Gastrocnemius medialis (tissue), 4 donors: Measurements from ENCODE around the gene ACTBL2. TPM values are rescaled to one million over a fixed set of nuclear protein-coding genes. Genes with fewer than 3 reads are reported as not detected.
A peak's percentile ranks its signal among the peaks of the same experiment; 100 is the strongest.

ENCODE experiments used
- ATAC-seq, 2 donors: fragments of 150-250 bp; one replicate each; pipeline ENCODE4 v1.9.1; 2016
- DNase-seq, 2 donors: peaks; one replicate each; pipeline ENCODE4 v3.0.0-alpha.2; 2019
- H3K27ac ChIP-seq, 4 donors: fragments of 200-600 bp; sonication (generic); 1 replicate in 1 of 4; 2 replicates in 3 of 4; pipeline ENCODE4 v1.5.1; 2016 to 2018; ENCODE audit warnings: mild to moderate bottlenecking in 2 of 4, moderate library complexity in 1 of 4
- H3K27me3 ChIP-seq, 3 donors: fragments of 200-600 bp; sonication (generic) in 2 of 3; 1 replicate in 1 of 3; 2 replicates in 2 of 3; pipeline versions ENCODE4 v1.5.1 to v1.6.0; 2016 to 2019; ENCODE audit warnings: mild to moderate bottlenecking in 1 of 3, moderate library complexity in 1 of 3
- H3K36me3 ChIP-seq, 2 donors: fragments of 200-600 bp; sonication (generic) in 1 of 2; one replicate each; pipeline ENCODE4 v1.5.1; 2017 to 2018
- H3K4me1 ChIP-seq, 2 donors: fragments of 200-600 bp; sonication (generic) in 1 of 2; one replicate each; pipeline ENCODE4 v1.5.1; 2016 to 2017; ENCODE audit warnings: mild to moderate bottlenecking in 2 of 2
- H3K4me3 ChIP-seq, 4 donors: fragments of 200-600 bp; sonication (generic) in 3 of 4; 1 replicate in 1 of 4; 2 replicates in 3 of 4; pipeline ENCODE4 v1.5.1; 2016 to 2019; ENCODE audit warnings: mild to moderate bottlenecking in 2 of 4
- H3K9me3 ChIP-seq, 3 donors: fragments of 200-600 bp; sonication (generic) in 2 of 3; 1 replicate in 1 of 3; 2 replicates in 2 of 3; pipeline ENCODE4 v1.5.1; 2016 to 2019
- POLR2A ChIP-seq, 2 donors: fragments of 450-650 bp; IDR thresholded peaks; one replicate each; pipeline ENCODE4 v1.6.1; 2017; ENCODE audit warnings: antibody characterized with exemption in 2 of 2, mild to moderate bottlenecking in 2 of 2, moderate library complexity in 2 of 2
- in situ Hi-C, 4 donors: fragments of 200-750 bp; cut with MboI; loops; one replicate each; pipeline versions ENCODE4 v1.15.0 to v1.8.0; 2017; ENCODE audit warnings: low sequenced_read_pairs in 4 of 4
- intact Hi-C: fragments of 100-400 bp; cut with DNase I; formaldehyde crosslinking; loops from one replicate; pipeline ENCODE4 v1.15.1; 2023; ENCODE audit warnings: low total_unique reads
- total RNA-seq, 4 donors: library from RNA; depleted of rRNA; stranded (reverse); fragments of >200 nt; gene quantifications; one replicate each; pipeline versions ENCODE4 v1.1.0 to v1.2.3, GENCODE V29; 2016
- TF ChIP-seq, protein P1 (sequence below), 5 experiments: fragments of 450-650 bp in 3 of 5; fragments of 200-600 bp in 2 of 5; sonication (generic) in 2 of 5; IDR thresholded peaks in 4 of 5; conservative IDR thresholded peaks in 1 of 5; 1 replicate in 4 of 5; 2 replicates in 1 of 5; pipeline ENCODE4 v1.5.1; 2016 to 2019; ENCODE audit warnings: antibody characterized with exemption in 5 of 5, mild to moderate bottlenecking in 3 of 5, moderate library complexity in 3 of 5

Gene ACTBL2
- total RNA-seq, 4 donors from 2014 or later = not detected

GRCh38 chr5:57452885-57453284 is 29.7 kb downstream of the ACTBL2 start:
- TF ChIP-seq, protein P1, sequence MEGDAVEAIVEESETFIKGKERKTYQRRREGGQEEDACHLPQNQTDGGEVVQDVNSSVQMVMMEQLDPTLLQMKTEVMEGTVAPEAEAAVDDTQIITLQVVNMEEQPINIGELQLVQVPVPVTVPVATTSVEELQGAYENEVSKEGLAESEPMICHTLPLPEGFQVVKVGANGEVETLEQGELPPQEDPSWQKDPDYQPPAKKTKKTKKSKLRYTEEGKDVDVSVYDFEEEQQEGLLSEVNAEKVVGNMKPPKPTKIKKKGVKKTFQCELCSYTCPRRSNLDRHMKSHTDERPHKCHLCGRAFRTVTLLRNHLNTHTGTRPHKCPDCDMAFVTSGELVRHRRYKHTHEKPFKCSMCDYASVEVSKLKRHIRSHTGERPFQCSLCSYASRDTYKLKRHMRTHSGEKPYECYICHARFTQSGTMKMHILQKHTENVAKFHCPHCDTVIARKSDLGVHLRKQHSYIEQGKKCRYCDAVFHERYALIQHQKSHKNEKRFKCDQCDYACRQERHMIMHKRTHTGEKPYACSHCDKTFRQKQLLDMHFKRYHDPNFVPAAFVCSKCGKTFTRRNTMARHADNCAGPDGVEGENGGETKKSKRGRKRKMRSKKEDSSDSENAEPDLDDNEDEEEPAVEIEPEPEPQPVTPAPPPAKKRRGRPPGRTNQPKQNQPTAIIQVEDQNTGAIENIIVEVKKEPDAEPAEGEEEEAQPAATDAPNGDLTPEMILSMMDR (IDR thresholded peaks at IDR 0.05 in 4 of 5, conservative IDR thresholded peaks at IDR 0.05 in 1 of 5) = no peak
- Histone ChIP-seq H3K27ac (peak overlapping the region in 1 of 4 donors; percentile 23), H3K4me3 (no peak overlapping the region), H3K36me3 (no peaks in the 10 kb centered on the region), H3K9me3 (no peaks in the 10 kb centered on the region), H3K27me3 (no peaks in the 10 kb centered on the region), H3K4me1 (peaks cover 22 to 40% of the 10 kb centered on the region in 2 donors)
- DNase-seq (no peak), ATAC-seq (no peak)
- intact Hi-C loops = no loop called here
- in situ Hi-C loops = no loop called here

GRCh38 chr5:57450991-57451876 is 31.4 kb downstream of the ACTBL2 start:
- intact Hi-C loops = no loop called here
- no peak overlapping the region for H3K27ac ChIP-seq

DNA sequence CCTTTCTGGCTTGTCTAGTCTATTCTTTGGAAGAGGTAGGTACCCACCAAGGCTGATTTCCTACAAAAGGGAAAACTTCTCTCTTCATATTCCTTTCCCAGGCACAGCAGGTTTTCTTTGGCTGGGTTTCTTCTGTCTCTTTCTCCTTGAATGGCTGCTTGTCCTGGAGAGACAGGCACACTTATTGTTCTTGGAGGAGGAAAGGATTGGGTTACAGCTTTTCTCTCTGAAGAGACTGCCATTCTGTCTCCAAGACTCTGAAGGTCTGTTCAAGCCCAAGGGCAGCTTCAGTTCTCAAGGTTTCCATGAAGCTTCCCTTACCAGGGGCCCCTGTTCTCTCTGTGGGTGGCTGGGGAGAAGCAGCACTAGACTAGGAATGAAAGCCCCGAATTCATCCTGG is 33.9 kb downstream of the ACTBL2 start:
- Histone ChIP-seq H3K9me3 (no peaks in the 10 kb centered on the region), H3K4me3 (no peak overlapping the region), H3K4me1 (peaks cover 8 to 12% of the 10 kb centered on the region in 2 donors), H3K27ac (no peak overlapping the region), H3K36me3 (no peaks in the 10 kb centered on the region), H3K27me3 (no peaks in the 10 kb centered on the region)
- intact Hi-C loops (no loop called here), in situ Hi-C loops (no loop called here)
- no peak for DNase-seq
- TF ChIP-seq, protein P1 (IDR thresholded peaks at IDR 0.05 in 4 of 5, conservative IDR thresholded peaks at IDR 0.05 in 1 of 5) = no peak
- TF ChIP-seq POLR2A (IDR thresholded peaks at IDR 0.05) = no peak
- no peak for ATAC-seq

More at GRCh38 chr5:57450991-57451876, 31.4 kb downstream of the ACTBL2 start:
- H3K27me3 ChIP-seq = no peaks in the 10 kb centered on the region
- peaks cover 15 to 31% of the 10 kb centered on the region in 2 donors for H3K4me1 ChIP-seq
- no peaks in the 10 kb centered on the region for H3K9me3 ChIP-seq
- TF ChIP-seq, protein P1 (IDR thresholded peaks at IDR 0.05 in 4 of 5, conservative IDR thresholded peaks at IDR 0.05 in 1 of 5) = no peak
- no peak for TF ChIP-seq POLR2A (IDR thresholded peaks at IDR 0.05)
- ATAC-seq = no peak
- in situ Hi-C loops = no loop called here
- DNase-seq = no peak
- H3K4me3 ChIP-seq = no peak overlapping the region
- no peaks in the 10 kb centered on the region for H3K36me3 ChIP-seq

GRCh38 chr5:57448287-57448686 is 34.3 kb downstream of the ACTBL2 start:
- no peak for ATAC-seq
- H3K4me1 ChIP-seq = peaks cover 6 to 10% of the 10 kb centered on the region in 2 donors
- H3K9me3 ChIP-seq = no peaks in the 10 kb centered on the region
- H3K36me3 ChIP-seq = no peaks in the 10 kb centered on the region
- TF ChIP-seq, protein P1 (IDR thresholded peaks at IDR 0.05 in 4 of 5, conservative IDR thresholded peaks at IDR 0.05 in 1 of 5) = no peak
- no peak for TF ChIP-seq POLR2A (IDR thresholded peaks at IDR 0.05)
- H3K27me3 ChIP-seq = no peaks in the 10 kb centered on the region
- H3K4me3 ChIP-seq = no peak overlapping the region
- intact Hi-C loops (no loop called here), in situ Hi-C loops (no loop called here)
- no peak for DNase-seq
- H3K27ac ChIP-seq = no peak overlapping the region
